ENCODE measurements around the gene PLA2G4F. TPM values are rescaled to one million over a fixed set of nuclear protein-coding genes. Genes with fewer than 3 reads are reported as not detected.

The PLA2G4F gene
- total RNA-seq, 1 donor from 2014 or later, result not detected

- no peak overlapping the region for H3K4me3 Mint-ChIP-seq (ENCODE audit: low read depth)
- peaks cover 82% of the 10 kb centered on the region for H3K36me3 Mint-ChIP-seq (ENCODE audit: low read depth)
- no peaks in the 10 kb centered on the region for H3K9me3 Mint-ChIP-seq
- intact Hi-C loops (cut with micrococcal nuclease), result no loop called here
- H3K27ac Mint-ChIP-seq, result no peak overlapping the region
- DNase-seq (ENCODE audit: low spot score), result no peak
- peaks cover 5% of the 10 kb centered on the region for H3K4me1 Mint-ChIP-seq (ENCODE audit: low read depth)
- no peaks in the 10 kb centered on the region for H3K27me3 Mint-ChIP-seq (ENCODE audit: low read depth)
These were observed 28.3 kb upstream of the PLA2G4F start for GRCh38 chr15:42184736-42185135.

- intact Hi-C loops (cut with micrococcal nuclease), result no loop called here
- Mint-ChIP-seq H3K27me3 (ENCODE audit: low read depth) (no peaks in the 10 kb centered on the region), H3K27ac (no peak overlapping the region), H3K4me3 (ENCODE audit: low read depth) (no peak overlapping the region), H3K4me1 (ENCODE audit: low read depth) (peaks cover 5% of the 10 kb centered on the region), H3K36me3 (ENCODE audit: low read depth) (peaks cover 82% of the 10 kb centered on the region), H3K9me3 (no peaks in the 10 kb centered on the region)
- no peak for DNase-seq (ENCODE audit: low spot score)
These were observed 27.9 kb upstream of the PLA2G4F start for GRCh38 chr15:42184296-42184695.

GRCh38 chr15:42182961-42183360 is 26.5 kb upstream of the PLA2G4F start:
- intact Hi-C loops (cut with micrococcal nuclease), result no loop called here
- Mint-ChIP-seq H3K4me1 (ENCODE audit: low read depth) (no peaks in the 10 kb centered on the region), H3K4me3 (ENCODE audit: low read depth) (no peak overlapping the region), H3K27ac (no peak overlapping the region), H3K27me3 (ENCODE audit: low read depth) (no peaks in the 10 kb centered on the region), H3K36me3 (ENCODE audit: low read depth) (peaks cover 77% of the 10 kb centered on the region), H3K9me3 (no peaks in the 10 kb centered on the region)
- no peak for DNase-seq (ENCODE audit: low spot score)

GRCh38 chr15:42182328-42182886 is 26.0 kb upstream of the PLA2G4F start:
- intact Hi-C loops (cut with micrococcal nuclease), result no loop called here
- no peaks in the 10 kb centered on the region for H3K4me1 Mint-ChIP-seq (ENCODE audit: low read depth)
- no peak for DNase-seq (ENCODE audit: low spot score)
- H3K27ac Mint-ChIP-seq, result no peak overlapping the region
- no peaks in the 10 kb centered on the region for H3K9me3 Mint-ChIP-seq
- H3K4me3 Mint-ChIP-seq (ENCODE audit: low read depth), result no peak overlapping the region
- peaks cover 74% of the 10 kb centered on the region for H3K36me3 Mint-ChIP-seq (ENCODE audit: low read depth)
- H3K27me3 Mint-ChIP-seq (ENCODE audit: low read depth), result no peaks in the 10 kb centered on the region

GRCh38 chr15:42178056-42178455 is 21.6 kb upstream of the PLA2G4F start:
- no peak overlapping the region for H3K4me3 Mint-ChIP-seq (ENCODE audit: low read depth)
- H3K4me1 Mint-ChIP-seq (ENCODE audit: low read depth), result no peaks in the 10 kb centered on the region
- H3K27ac Mint-ChIP-seq, result no peak overlapping the region
- H3K36me3 Mint-ChIP-seq (ENCODE audit: low read depth), result peaks cover 61% of the 10 kb centered on the region
- no peaks in the 10 kb centered on the region for H3K27me3 Mint-ChIP-seq (ENCODE audit: low read depth)
- no peak for DNase-seq (ENCODE audit: low spot score)
- no peaks in the 10 kb centered on the region for H3K9me3 Mint-ChIP-seq
- intact Hi-C loops (cut with micrococcal nuclease), result no loop called here

- no peaks in the 10 kb centered on the region for H3K27me3 Mint-ChIP-seq (ENCODE audit: low read depth)
- intact Hi-C loops (cut with micrococcal nuclease), result no loop called here
- peak overlapping the region; percentile 50 for H3K27ac Mint-ChIP-seq
- no peaks in the 10 kb centered on the region for H3K9me3 Mint-ChIP-seq
- H3K4me3 Mint-ChIP-seq (ENCODE audit: low read depth), result no peak overlapping the region
- DNase-seq (ENCODE audit: low spot score), result no peak
- peaks cover 14% of the 10 kb centered on the region for H3K4me1 Mint-ChIP-seq (ENCODE audit: low read depth)
- peaks cover 66% of the 10 kb centered on the region for H3K36me3 Mint-ChIP-seq (ENCODE audit: low read depth)
These were observed 19.2 kb upstream of the PLA2G4F start for GRCh38 chr15:42175671-42176070.

- no peak overlapping the region for H3K4me3 Mint-ChIP-seq (ENCODE audit: low read depth)
- H3K4me1 Mint-ChIP-seq (ENCODE audit: low read depth), result peaks cover 14% of the 10 kb centered on the region
- no peaks in the 10 kb centered on the region for H3K9me3 Mint-ChIP-seq
- H3K27ac Mint-ChIP-seq, result peak overlapping the region; percentile 39
- H3K27me3 Mint-ChIP-seq (ENCODE audit: low read depth), result no peaks in the 10 kb centered on the region
- DNase-seq (ENCODE audit: low spot score), result no peak
- intact Hi-C loops (cut with micrococcal nuclease), result no loop called here
- peaks cover 66% of the 10 kb centered on the region for H3K36me3 Mint-ChIP-seq (ENCODE audit: low read depth)
These were observed 16.0 kb upstream of the PLA2G4F start for GRCh38 chr15:42172475-42172874.

GRCh38 chr15:42171795-42172194 is 15.4 kb upstream of the PLA2G4F start:
- peaks cover 68% of the 10 kb centered on the region for H3K36me3 Mint-ChIP-seq (ENCODE audit: low read depth)
- intact Hi-C loops (cut with micrococcal nuclease), result no loop called here
- no peak for DNase-seq (ENCODE audit: low spot score)
- H3K4me3 Mint-ChIP-seq (ENCODE audit: low read depth), result no peak overlapping the region
- H3K27me3 Mint-ChIP-seq (ENCODE audit: low read depth), result no peaks in the 10 kb centered on the region
- peaks cover 14% of the 10 kb centered on the region for H3K4me1 Mint-ChIP-seq (ENCODE audit: low read depth)
- no peaks in the 10 kb centered on the region for H3K9me3 Mint-ChIP-seq
- peak overlapping the region; percentile 6 for H3K27ac Mint-ChIP-seq

GRCh38 chr15:42171122-42171521 is 14.7 kb upstream of the PLA2G4F start:
- Mint-ChIP-seq H3K4me3 (ENCODE audit: low read depth) (no peak overlapping the region), H3K36me3 (ENCODE audit: low read depth) (peaks cover 75% of the 10 kb centered on the region), H3K4me1 (ENCODE audit: low read depth) (peaks cover 14% of the 10 kb centered on the region), H3K27me3 (ENCODE audit: low read depth) (no peaks in the 10 kb centered on the region), H3K9me3 (no peaks in the 10 kb centered on the region), H3K27ac (peak overlapping the region; percentile 6)
- intact Hi-C loops (cut with micrococcal nuclease), result no loop called here
- DNase-seq (ENCODE audit: low spot score), result no peak

- intact Hi-C loops (cut with micrococcal nuclease), result no loop called here
- no peak overlapping the region for H3K27ac Mint-ChIP-seq
- no peaks in the 10 kb centered on the region for H3K27me3 Mint-ChIP-seq (ENCODE audit: low read depth)
- DNase-seq (ENCODE audit: low spot score), result no peak
- H3K36me3 Mint-ChIP-seq (ENCODE audit: low read depth), result peaks cover 79% of the 10 kb centered on the region
- H3K4me1 Mint-ChIP-seq (ENCODE audit: low read depth), result peaks cover 4% of the 10 kb centered on the region
- H3K9me3 Mint-ChIP-seq, result no peaks in the 10 kb centered on the region
- no peak overlapping the region for H3K4me3 Mint-ChIP-seq (ENCODE audit: low read depth)
These were observed 9.9 kb upstream of the PLA2G4F start for GRCh38 chr15:42166225-42166940.

- no peaks in the 10 kb centered on the region for H3K9me3 Mint-ChIP-seq
- H3K4me3 Mint-ChIP-seq (ENCODE audit: low read depth), result no peak overlapping the region
- no peak for DNase-seq (ENCODE audit: low spot score)
- peaks cover 72% of the 10 kb centered on the region for H3K36me3 Mint-ChIP-seq (ENCODE audit: low read depth)
- no peaks in the 10 kb centered on the region for H3K27me3 Mint-ChIP-seq (ENCODE audit: low read depth)
- no peak overlapping the region for H3K27ac Mint-ChIP-seq
- no peaks in the 10 kb centered on the region for H3K4me1 Mint-ChIP-seq (ENCODE audit: low read depth)
- intact Hi-C loops (cut with micrococcal nuclease), result no loop called here
These were observed 8.7 kb upstream of the PLA2G4F start for GRCh38 chr15:42165106-42165505.

- DNase-seq (ENCODE audit: low spot score), result no peak
- H3K9me3 Mint-ChIP-seq, result no peaks in the 10 kb centered on the region
- H3K36me3 Mint-ChIP-seq (ENCODE audit: low read depth), result peaks cover 66% of the 10 kb centered on the region
- no peak overlapping the region for H3K27ac Mint-ChIP-seq
- no peak overlapping the region for H3K4me3 Mint-ChIP-seq (ENCODE audit: low read depth)
- H3K27me3 Mint-ChIP-seq (ENCODE audit: low read depth), result no peaks in the 10 kb centered on the region
- no peaks in the 10 kb centered on the region for H3K4me1 Mint-ChIP-seq (ENCODE audit: low read depth)
- intact Hi-C loops (cut with micrococcal nuclease), result no loop called here
These were observed 7.6 kb upstream of the PLA2G4F start for GRCh38 chr15:42163947-42164550.

- no peaks in the 10 kb centered on the region for H3K4me1 Mint-ChIP-seq (ENCODE audit: low read depth)
- H3K27ac Mint-ChIP-seq, result no peak overlapping the region
- H3K27me3 Mint-ChIP-seq (ENCODE audit: low read depth), result no peaks in the 10 kb centered on the region
- intact Hi-C loops (cut with micrococcal nuclease), result no loop called here
- H3K36me3 Mint-ChIP-seq (ENCODE audit: low read depth), result peaks cover 66% of the 10 kb centered on the region
- H3K9me3 Mint-ChIP-seq, result no peaks in the 10 kb centered on the region
- H3K4me3 Mint-ChIP-seq (ENCODE audit: low read depth), result no peak overlapping the region
- DNase-seq (ENCODE audit: low spot score), result no peak
These were observed 6.9 kb upstream of the PLA2G4F start for GRCh38 chr15:42163291-42163690.

All from activated T-helper 2 cell treated with anti-CD3 and anti-CD28 coated beads, Interferon-gamma antibody, Interleukin-2, Interleukin-4, amounts not matched to agents 10 μg/mL and 5 μg/mL and 100 μg/mL, durations not matched to agents 14 hours and 24 hours and 36 hours (primary cell).